Measurements from ENCODE around the gene PIM3. TPM values are rescaled to one million over a fixed set of nuclear protein-coding genes. Genes with fewer than 3 reads are reported as not detected.

PIM3 gene
- total and polyA plus RNA-seq, 10 of the 15 experiments (the other 5 are each of a cell fraction or from before 2014, with no cell fraction given) = 0.31 to 60.8 (median 12.4) TPM

GRCh38 chr22:49914256-49914655 lies 46.3 kb upstream of the PIM3 start:
- Histone ChIP-seq H4K20me1 (ENCODE audit: control insufficient read depth, insufficient read depth) (no peaks in the 10 kb centered on the region), H2AFZ (ENCODE audit: control insufficient read depth, low read depth, low read length) (no peak overlapping the region), H3K36me3 (ENCODE audit: control insufficient read depth in 2 of 2, insufficient read depth in 2 of 2, low read length in 1 of 2) (peaks cover 0 to 5% of the 10 kb centered on the region in 2 experiments; a peak in 3 of 4 replicates), H3K4me1 (ENCODE audit: control insufficient read depth, insufficient read depth, low read length) (peaks cover 8% of the 10 kb centered on the region), H3K9me3 (replicated peaks; ENCODE audit: control insufficient read depth, insufficient read depth, low read length) (no peaks in the 10 kb centered on the region), H3K79me2 (ENCODE audit: control insufficient read depth, insufficient read depth, low read length) (peaks cover 23% of the 10 kb centered on the region), H3K4me3 (no peak overlapping the region), H3K27me3 (replicated peaks in 1 of 2; ENCODE audit: control insufficient read depth in 2 of 2, insufficient read depth in 2 of 2, low read length in 1 of 2) (no peaks in the 10 kb centered on the region), H3K4me2 (ENCODE audit: control insufficient read depth, insufficient read depth) (no peak overlapping the region), H3K27ac (ENCODE audit: control insufficient read depth, insufficient read depth) (no peak overlapping the region), H3K9ac (ENCODE audit: control insufficient read depth, insufficient read depth, low read length) (no peak overlapping the region)
- no TSS peak for BruUV-seq (replicated peaks)
- ChIA-PET POLR2A (no interaction called here), CTCF (interaction anchor here (1.2 kb wide), 1 partner anchor 11 kb away, joined by 3 read pairs; no protein-coding TSS in a partner anchor), SMC1A (ENCODE audit: uncharacterized antibody, unreplicated experiment) (interaction anchor here (0.9 to 3.0 kb wide), 2 partner anchors 32 to 34 kb away, joined by 3 to 8 read pairs; no protein-coding TSS in a partner anchor), RAD21 (ENCODE audit: unreplicated experiment) (no interaction called here)
- DNase-seq (ENCODE audit: low read depth, low spot score) (no peak), FAIRE-seq (no peak), ATAC-seq (no peak)
- intact Hi-C loops (cut with micrococcal nuclease; ENCODE audit: unreplicated experiment) (no loop called here), in situ Hi-C loops (cut with MboI) (no loop called here)
- no peak for TF ChIP-seq PML (IDR thresholded peaks at IDR 0.05; ENCODE audit: low read length)
- no peak for TF ChIP-seq NFYB (IDR thresholded peaks at IDR 0.05; ENCODE audit: insufficient read depth, low read depth, low read length)
- TF ChIP-seq MYB (IDR thresholded peaks at IDR 0.05; ENCODE audit: borderline replicate concordance, low read depth, low read length) = no peak
- WGBS (ENCODE audit: insufficient coverage, insufficient replicate concordance, low lambda C conversion rate, missing lambda C conversion rate) = 90% methylated on average over 9 of the region's 12 CpGs

- Histone ChIP-seq H4K20me1 (ENCODE audit: control insufficient read depth, insufficient read depth) (no peaks in the 10 kb centered on the region), H3K79me2 (ENCODE audit: control insufficient read depth, insufficient read depth, low read length) (peaks cover 26% of the 10 kb centered on the region), H3K27me3 (replicated peaks in 1 of 2; ENCODE audit: control insufficient read depth in 2 of 2, insufficient read depth in 2 of 2, low read length in 1 of 2) (no peaks in the 10 kb centered on the region), H3K4me3 (no peak overlapping the region), H3K9ac (ENCODE audit: control insufficient read depth, insufficient read depth, low read length) (no peak overlapping the region), H3K36me3 (ENCODE audit: control insufficient read depth in 2 of 2, insufficient read depth in 2 of 2, low read length in 1 of 2) (peaks cover 0 to 5% of the 10 kb centered on the region in 2 experiments; a peak in 3 of 4 replicates), H2AFZ (ENCODE audit: control insufficient read depth, low read depth, low read length) (no peak overlapping the region), H3K9me3 (replicated peaks; ENCODE audit: control insufficient read depth, insufficient read depth, low read length) (no peaks in the 10 kb centered on the region), H3K4me2 (ENCODE audit: control insufficient read depth, insufficient read depth) (no peak overlapping the region), H3K4me1 (ENCODE audit: control insufficient read depth, insufficient read depth, low read length) (peaks cover 15% of the 10 kb centered on the region), H3K27ac (ENCODE audit: control insufficient read depth, insufficient read depth) (no peak overlapping the region)
- in situ Hi-C loops (cut with MboI) (no loop called here), intact Hi-C loops (cut with micrococcal nuclease; ENCODE audit: unreplicated experiment) (no loop called here)
- ChIA-PET SMC1A (ENCODE audit: uncharacterized antibody, unreplicated experiment) (interaction anchor here (0.7 to 3.0 kb wide), 2 partner anchors 34 to 289 kb away, joined by 3 to 8 read pairs; no protein-coding TSS in a partner anchor), RAD21 (ENCODE audit: unreplicated experiment) (no interaction called here), POLR2A (interaction anchor here (1.2 kb wide), 2 partner anchors 11 to 60 kb away, joined by 3 to 5 read pairs; no protein-coding TSS in a partner anchor), CTCF (interaction anchor here (1.5 kb wide), 1 partner anchor 148 kb away, joined by 6 read pairs; no protein-coding TSS in a partner anchor)
- TF ChIP-seq ZNF24 (IDR thresholded peaks at IDR 0.05) = no peak
- TF ChIP-seq REST (IDR thresholded peaks at IDR 0.05; ENCODE audit: low read depth, low read length) = peak; percentile 72; the same call in 1 of the 2 replicates
- DNase-seq (ENCODE audit: low read depth, low spot score) (no peak), ATAC-seq (no peak), FAIRE-seq (no peak)
- WGBS (ENCODE audit: insufficient coverage, insufficient replicate concordance, low lambda C conversion rate, missing lambda C conversion rate) = 93% methylated on average over 12 of the region's 12 CpGs
- no TSS peak for BruUV-seq (replicated peaks)
Measured at GRCh38 chr22:49915610-49916009, 45.0 kb upstream of the PIM3 start.
